HepG2 (cell line): Measurements from ENCODE around the gene LHFPL6. TPM values are rescaled to one million over a fixed set of nuclear protein-coding genes. Genes with fewer than 3 reads are reported as not detected.

Experiments
- ATAC-seq: fragments of 200-7000 bp; cut with Tn5 transposase; 3 replicates; pipeline ENCODE4 v1.9.1; 2020; ENCODE audit warnings: mild to moderate bottlenecking, moderate library complexity
- BruUV-seq: library from RNA; stranded (reverse); fragments of 400-500 nt; replicated peaks from 2 replicates; lab custom pipeline; 2021; lab: Mats Ljungman, UMichigan
- CTCF ChIA-PET: fragments of 300-600 bp; formaldehyde crosslinking; extraction: SDS; loops from one replicate; lab custom pipeline; 2021; ENCODE audit warnings: low total read pairs, inconsistent platforms, low intra/inter-chr PET ratio; lab: Yijun Ruan, JAX
- POLR2A ChIA-PET: fragments of 350-600 bp; sonication (Branson Sonifier 250); formaldehyde crosslinking; loops from one replicate; lab custom pipeline; 2020; ENCODE audit warnings: antibody characterized with exemption, inconsistent platforms; lab: Yijun Ruan, JAX
- DNase-seq: peaks from one replicate; pipeline ENCODE4 v3.0.0-alpha.2; 2015; ENCODE audit warnings: low spot score
- FAIRE-seq: peaks from 3 replicates; lab custom pipeline; 2011; peaks lifted over from hg19 to GRCh38; lab: Jason Lieb, UNC
- H2AFZ ChIP-seq: one replicate; pipeline ENCODE4 v1.6.1; 2011; ENCODE audit warnings: low read length, inconsistent platforms
- H3K27ac ChIP-seq: fragments of 300-600 bp; 3 replicates; pipeline ENCODE4 v1.8.0; 2011; ENCODE audit warnings: mixed run types, mild to moderate bottlenecking, mixed read lengths, low read length, inconsistent platforms; ENCODE audit not compliant: insufficient read depth; ENCODE audit errors: extremely low read length
- H3K27me3 ChIP-seq, 2 experiments: fragments of 200-600 bp in 1 of 2; 2 replicates in 1 of 2; 3 replicates in 1 of 2; pipeline versions ENCODE4 v1.6.0 to v1.8.0; 2011; ENCODE audit warnings: low read length in 2 of 2, mild to moderate bottlenecking in 2 of 2, moderate library complexity in 2 of 2, inconsistent platforms in 1 of 2; ENCODE audit not compliant: insufficient read depth in 2 of 2, control insufficient read depth in 1 of 2
- H3K36me3 ChIP-seq, 2 experiments: fragments of 200-600 bp in 1 of 2; replicated peaks in 1 of 2; 2 replicates in 1 of 2; 3 replicates in 1 of 2; pipeline versions ENCODE4 v1.5.1 to v1.8.0; 2011; ENCODE audit warnings: low read length in 2 of 2, inconsistent platforms in 1 of 2; ENCODE audit not compliant: insufficient read depth in 2 of 2, control insufficient read depth in 1 of 2
- H3K4me1 ChIP-seq: 2 replicates; pipeline ENCODE4 v1.5.1; 2012; ENCODE audit warnings: low read length, inconsistent platforms; ENCODE audit not compliant: insufficient read depth
- H3K4me2 ChIP-seq: 2 replicates; pipeline ENCODE4 v1.6.0; 2011; ENCODE audit warnings: low read depth, low read length, inconsistent platforms
- H3K4me3 ChIP-seq, 3 experiments: fragments of 200-600 bp in 1 of 3; sonication (generic), shearing (Covaris generic) in 1 of 3; replicated peaks in 1 of 3; 2 replicates each; pipeline ENCODE4 v1.5.1; 2011 to 2016; ENCODE audit warnings: low read length in 3 of 3, inconsistent platforms in 2 of 3, low read depth in 2 of 3, mild to moderate bottlenecking in 2 of 3, control low read depth in 1 of 3, mixed read lengths in 1 of 3; ENCODE audit not compliant: insufficient read depth in 1 of 3
- H3K79me2 ChIP-seq: one replicate; pipeline ENCODE4 v1.6.1; 2011; ENCODE audit warnings: low read length, inconsistent platforms; ENCODE audit not compliant: insufficient read depth
- H3K9ac ChIP-seq: 2 replicates; pipeline ENCODE4 v1.6.0; 2011; ENCODE audit warnings: mild to moderate bottlenecking, low read depth, low read length, inconsistent platforms; ENCODE audit not compliant: insufficient read depth
- H3K9me3 ChIP-seq: 2 replicates; pipeline ENCODE4 v1.5.1; 2012; ENCODE audit warnings: mild to moderate bottlenecking, low read length
- H4K20me1 ChIP-seq: 2 replicates; pipeline ENCODE4 v1.6.0; 2011; ENCODE audit warnings: inconsistent platforms, mild to moderate bottlenecking, low read length, moderate library complexity; ENCODE audit not compliant: insufficient read depth
- CTCF ChIP-seq: sonication (generic); formaldehyde crosslinking; IDR thresholded peaks from 2 replicates; pipeline ENCODE4 v1.5.0; 2020; ENCODE audit warnings: mild to moderate bottlenecking, missing genetic modification reagents, moderate library complexity
- GATAD2A ChIP-seq: IDR thresholded peaks from 2 replicates; pipeline ENCODE4 v1.6.1; 2016
- HOMEZ ChIP-seq: IDR thresholded peaks from 2 replicates; pipeline ENCODE4 v1.6.1; 2016; ENCODE audit warnings: low read depth
- ZBTB44 ChIP-seq: sonication (generic); formaldehyde crosslinking; IDR thresholded peaks from 2 replicates; pipeline ENCODE4 v1.4.0; 2020; ENCODE audit warnings: missing genetic modification reagents
- ZNF567 ChIP-seq: sonication (generic); formaldehyde crosslinking; IDR thresholded peaks from 2 replicates; pipeline ENCODE4 v1.8.1; 2023; ENCODE audit warnings: mild to moderate bottlenecking, missing genetic modification reagents, borderline replicate concordance
- ZNF792 ChIP-seq: IDR thresholded peaks from 2 replicates; pipeline ENCODE4 v1.6.1; 2016
- ZXDC ChIP-seq: sonication (generic); formaldehyde crosslinking; IDR thresholded peaks from 2 replicates; pipeline ENCODE4 v1.5.0; 2020; ENCODE audit warnings: mild to moderate bottlenecking, missing genetic modification reagents
- in situ Hi-C: cut with HindIII; loops from 2 replicates; pipeline ENCODE4 v1.10.0; 2017; ENCODE audit warnings: low pct_unique_long_range_greater_than_20kb; ENCODE audit not compliant: extremely low pct_ligation_motif_present
- intact Hi-C: fragments of 100-400 bp; cut with micrococcal nuclease; formaldehyde crosslinking; loops from one replicate; pipeline ENCODE4 v1.10.0; 2022; ENCODE audit not compliant: unreplicated experiment
- polyA plus RNA-seq, 8 experiments: library from polyadenylated mRNA; depleted of rRNA in 3 of 8; stranded (reverse) in 7 of 8; unstranded in 1 of 8; fragments of >200 nt; fragmentation: Illumina TruSeq in 4 of 8; extraction: Trizol in 4 of 8; gene quantifications; 2 replicates each; pipeline versions ENCODE4 v1.2.1 to v1.2.3, GENCODE V29; 2011 to 2016; ENCODE audit warnings: low read depth in 4 of 8, missing spikeins in 1 of 8, mixed read lengths in 1 of 8; ENCODE audit not compliant: insufficient read depth in 1 of 8
- total RNA-seq, 5 experiments: library from RNA; depleted of rRNA; stranded (reverse); fragments of >200 nt; fragmentation: Illumina TruSeq; extraction: Trizol; gene quantifications; 2 replicates each; pipeline ENCODE4 v1.2.3, GENCODE V29; 2016; ENCODE audit warnings: low read depth in 1 of 5

LHFPL6 gene
- total and polyA plus RNA-seq, 2 of the 13 experiments (the other 11 are each of a cell fraction or from before 2014, with no cell fraction given) = not detected

- TF ChIP-seq CTCF = 0 out of 2 replicates have a peak, but pooled peaks have one; percentile 9
- no peak for TF ChIP-seq ZBTB44
- no peak for TF ChIP-seq GATAD2A
- no peak for TF ChIP-seq ZNF567 (CRISPR knock-in tag)
Measured at GRCh38 chr13:39415008-39415802, 187.8 kb downstream of the LHFPL6 start (continued).

- Histone ChIP-seq H3K4me1 (peaks cover 11% of the 10 kb centered on the region; the same call in 1 of the 2 replicates), H3K79me2 (no peaks in the 10 kb centered on the region), H4K20me1 (no peaks in the 10 kb centered on the region), H3K27me3 (peaks cover 0 to 6% of the 10 kb centered on the region in 2 experiments; a peak in 1 of 5 replicates), H3K9ac (no peak overlapping the region), H2AFZ (no peak overlapping the region), H3K4me2 (no peak overlapping the region), H3K4me3 (no peak overlapping the region), H3K9me3 (no peaks in the 10 kb centered on the region), H3K36me3 (no peaks in the 10 kb centered on the region), H3K27ac (no peak overlapping the region)
- CTCF ChIA-PET = no interaction called here
- DNase-seq (no peak), FAIRE-seq (no peak), ATAC-seq (no peak)
- intact Hi-C loops (loop anchor here (10.0 kb wide), 1 partner anchor 200 kb away; no protein-coding TSS in a partner anchor), in situ Hi-C loops (no loop called here)
- TF ChIP-seq ZXDC = no peak
- TF ChIP-seq HOMEZ (CRISPR knock-in tag) = no peak
- no peak for TF ChIP-seq ZNF792 (CRISPR knock-in tag)
- POLR2A ChIA-PET = no interaction called here
- no TSS peak for BruUV-seq
Measured at GRCh38 chr13:39414339-39414738, 188.7 kb downstream of the LHFPL6 start.
